Nephron progenitor cell (in vitro differentiated cells): ENCODE results near the gene SMYD2.

Source experiments
- DNase-seq: peaks from one replicate; pipeline ENCODE4 v3.0.0; 2021
- H3K27ac Mint-ChIP-seq: 2 replicates; pipeline ENCODE4 v1.8.0; 2021; ENCODE audit warnings: mild to moderate bottlenecking, moderate library complexity, mixed read lengths
- H3K27me3 Mint-ChIP-seq: 2 replicates; pipeline ENCODE4 v1.8.0; 2021; ENCODE audit warnings: mild to moderate bottlenecking, low read depth, mixed read lengths; ENCODE audit not compliant: poor library complexity
- H3K36me3 Mint-ChIP-seq: 2 replicates; pipeline ENCODE4 v1.8.0; 2021; ENCODE audit warnings: low read depth, mixed read lengths
- H3K4me1 Mint-ChIP-seq: 2 replicates; pipeline ENCODE4 v1.8.0; 2021; ENCODE audit warnings: mixed read lengths
- H3K4me3 Mint-ChIP-seq: 2 replicates; pipeline ENCODE4 v1.8.0; 2021; ENCODE audit warnings: mild to moderate bottlenecking, moderate library complexity, mixed read lengths
- H3K9me3 Mint-ChIP-seq: 2 replicates; pipeline ENCODE4 v1.8.0; 2021; ENCODE audit warnings: mild to moderate bottlenecking, moderate library complexity, mixed read lengths
- CTCF ChIP-seq: fragments of 200-600 bp; sonication (generic); IDR thresholded peaks from 2 replicates; pipeline ENCODE4 v1.5.0; 2021; ENCODE audit warnings: antibody characterized with exemption

The SMYD2 gene

GRCh38 chr1:214364786-214365295 lies 83.9 kb downstream of the SMYD2 start:
- Mint-ChIP-seq H3K36me3 (peaks cover 91% of the 10 kb centered on the region), H3K4me3 (no peak overlapping the region), H3K27me3 (no peaks in the 10 kb centered on the region), H3K9me3 (peaks cover 5% of the 10 kb centered on the region), H3K27ac (no peak overlapping the region), H3K4me1 (peaks cover 25% of the 10 kb centered on the region)
- no peak for DNase-seq
- TF ChIP-seq CTCF = no peak

DNA sequence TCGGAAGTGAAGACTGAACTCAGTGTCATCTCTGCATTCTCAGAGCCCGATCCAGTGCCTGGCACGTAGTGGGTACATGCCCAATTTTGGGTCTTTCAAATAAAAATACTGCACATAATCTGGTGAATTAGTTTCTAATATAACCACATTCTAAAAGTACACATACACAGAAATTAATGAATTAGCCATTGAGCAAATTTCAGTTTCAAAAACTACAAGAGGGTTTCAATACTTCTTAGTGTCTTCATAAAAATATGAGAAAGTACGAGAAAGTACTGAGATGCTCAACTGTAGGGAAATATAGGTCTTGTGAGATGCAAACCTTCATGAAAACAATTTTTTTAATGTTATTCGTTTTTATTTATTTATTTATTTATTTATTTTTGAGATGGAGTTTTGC lies 86.9 kb downstream of the SMYD2 start:
- no peak for TF ChIP-seq CTCF
- Mint-ChIP-seq H3K4me1 (peaks cover 29% of the 10 kb centered on the region), H3K27ac (no peak overlapping the region), H3K9me3 (peaks cover 24% of the 10 kb centered on the region), H3K36me3 (peaks cover 92% of the 10 kb centered on the region), H3K4me3 (no peak overlapping the region), H3K27me3 (no peaks in the 10 kb centered on the region)
- no peak for DNase-seq

GRCh38 chr1:214369364-214369763 lies 88.4 kb downstream of the SMYD2 start:
- no peak overlapping the region for H3K4me3 Mint-ChIP-seq
- H3K4me1 Mint-ChIP-seq = peaks cover 40% of the 10 kb centered on the region
- peaks cover 24% of the 10 kb centered on the region for H3K9me3 Mint-ChIP-seq
- DNase-seq = no peak
- TF ChIP-seq CTCF = no peak
- H3K36me3 Mint-ChIP-seq = peaks cover 92% of the 10 kb centered on the region
- H3K27me3 Mint-ChIP-seq = no peaks in the 10 kb centered on the region
- peak overlapping the region; percentile 74 for H3K27ac Mint-ChIP-seq

DNA sequence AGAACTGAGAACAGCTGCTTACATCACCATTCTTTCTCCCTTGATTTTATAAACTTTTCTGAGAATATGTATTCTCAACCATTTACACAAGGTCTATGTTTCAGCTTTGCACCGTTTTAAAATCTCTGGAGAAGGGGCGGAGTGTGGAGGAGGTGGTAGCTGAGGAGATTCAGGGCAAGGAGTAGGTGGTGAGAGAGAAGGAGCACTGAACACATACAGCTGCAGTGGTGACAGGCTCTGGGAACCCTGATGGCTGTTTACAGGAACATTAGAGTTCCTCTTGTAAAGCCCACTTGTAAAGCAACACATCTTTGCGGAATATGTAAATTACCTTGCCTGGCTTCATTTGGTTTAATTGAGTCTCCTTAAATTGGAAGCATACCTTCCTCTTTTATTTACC lies 89.7 kb downstream of the SMYD2 start:
- TF ChIP-seq CTCF = no peak
- Mint-ChIP-seq H3K36me3 (peaks cover 90% of the 10 kb centered on the region), H3K4me3 (no peak overlapping the region), H3K27me3 (no peaks in the 10 kb centered on the region), H3K27ac (peak overlapping the region; percentile 87), H3K4me1 (peaks cover 43% of the 10 kb centered on the region), H3K9me3 (peaks cover 24% of the 10 kb centered on the region)
- no peak for DNase-seq

GRCh38 chr1:214372092-214372491 lies 91.1 kb downstream of the SMYD2 start:
- peak overlapping the region; percentile 94 for H3K27ac Mint-ChIP-seq
- no peak for DNase-seq
- peaks cover 92% of the 10 kb centered on the region for H3K36me3 Mint-ChIP-seq
- H3K4me3 Mint-ChIP-seq = no peak overlapping the region
- peaks cover 24% of the 10 kb centered on the region for H3K9me3 Mint-ChIP-seq
- H3K4me1 Mint-ChIP-seq = peaks cover 57% of the 10 kb centered on the region
- TF ChIP-seq CTCF = no peak
- H3K27me3 Mint-ChIP-seq = no peaks in the 10 kb centered on the region

- Mint-ChIP-seq H3K36me3 (peaks cover 91% of the 10 kb centered on the region), H3K4me3 (no peak overlapping the region), H3K4me1 (peaks cover 81% of the 10 kb centered on the region), H3K27me3 (no peaks in the 10 kb centered on the region), H3K9me3 (no peaks in the 10 kb centered on the region), H3K27ac (no peak overlapping the region)
- no peak for DNase-seq
- TF ChIP-seq CTCF = no peak
Measured at GRCh38 chr1:214377485-214377884, 96.5 kb downstream of the SMYD2 start.
